Measurements from ENCODE around the gene SMIM5. TPM values are rescaled to one million over a fixed set of nuclear protein-coding genes. Genes with fewer than 3 reads are reported as not detected.

The SMIM5 gene
- polyA plus RNA-seq, 1 donor from 2014 or later: 0.59 TPM

DNA sequence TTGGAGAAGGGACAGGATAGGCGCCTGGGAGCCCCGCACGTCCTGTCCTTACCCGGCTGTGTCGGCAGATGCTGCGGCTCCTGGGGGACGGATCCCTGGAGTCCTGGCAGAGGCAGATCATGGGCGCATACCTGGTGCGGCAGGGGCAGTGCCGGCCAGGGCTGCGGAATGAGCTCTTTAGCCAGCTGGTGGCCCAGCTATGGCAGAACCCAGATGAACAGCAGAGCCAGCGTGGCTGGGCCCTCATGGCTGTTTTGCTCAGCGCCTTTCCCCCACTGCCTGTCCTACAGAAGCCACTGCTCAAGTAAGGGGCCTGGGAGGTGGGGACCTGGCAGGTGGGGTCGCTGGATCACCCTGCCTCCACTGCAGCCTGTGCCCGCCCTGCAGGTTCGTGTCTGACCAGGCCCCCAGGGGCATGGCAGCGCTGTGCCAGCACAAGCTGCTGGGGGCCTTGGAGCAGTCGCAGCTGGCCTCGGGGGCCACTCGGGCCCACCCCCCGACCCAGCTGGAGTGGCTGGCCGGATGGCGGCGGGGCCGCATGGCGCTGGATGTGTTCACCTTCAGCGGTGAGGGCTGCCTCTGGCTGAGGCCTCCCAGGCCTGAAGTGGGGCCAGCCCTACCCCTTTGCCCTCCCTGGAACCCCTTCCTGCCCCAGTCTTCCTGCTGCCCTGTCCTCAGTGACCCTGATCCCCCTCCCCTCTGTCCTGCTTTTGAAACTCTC is 20.2 kb upstream of the SMIM5 start:
- no peaks in the 10 kb centered on the region for H3K9me3 ChIP-seq (ENCODE audit: low read length)
- TF ChIP-seq EZH2 (IDR thresholded peaks at IDR 0.05; ENCODE audit: borderline replicate concordance, insufficient read depth, low read length, poor library complexity, severe bottlenecking): no peak
- TF ChIP-seq SMC3 (conservative IDR thresholded peaks at IDR 0.05; ENCODE audit: poor library complexity): no peak
- TF ChIP-seq POLR2AphosphoS5 (IDR thresholded peaks at IDR 0.05): no peak
- no peak for TF ChIP-seq TAF1 (IDR thresholded peaks at IDR 0.05; ENCODE audit: low read depth)
- TF ChIP-seq REST (IDR thresholded peaks at IDR 0.05; ENCODE audit: borderline replicate concordance): no peak
- TF ChIP-seq EP300 (conservative IDR thresholded peaks at IDR 0.05; ENCODE audit: poor library complexity, severe bottlenecking): no peak
- no peak for TF ChIP-seq MXI1 (conservative IDR thresholded peaks at IDR 0.05; ENCODE audit: poor library complexity, severe bottlenecking)
- no peak for TF ChIP-seq CTCF (IDR thresholded peaks at IDR 0.05; ENCODE audit: poor library complexity, severe bottlenecking)
- TF ChIP-seq RAD21 (conservative IDR thresholded peaks at IDR 0.05): no peak
- no peak overlapping the region for H3K4me3 ChIP-seq (ENCODE audit: low read length)
- no peaks in the 10 kb centered on the region for H3K27me3 ChIP-seq (ENCODE audit: insufficient read depth, low read depth, low read length)
- no peak overlapping the region for H3K27ac ChIP-seq (ENCODE audit: low read length)
- H3K36me3 ChIP-seq (ENCODE audit: insufficient read depth, low read length): no peaks in the 10 kb centered on the region
- no peaks in the 10 kb centered on the region for H3F3A ChIP-seq (ENCODE audit: insufficient read depth, low read length, poor library complexity, severe bottlenecking)
- no peaks in the 10 kb centered on the region for H3K79me2 ChIP-seq (replicated peaks; ENCODE audit: insufficient read depth, low read length)
- H3K9me2 ChIP-seq (ENCODE audit: insufficient read depth, low read length): no peaks in the 10 kb centered on the region
- no peak overlapping the region for H2AFZ ChIP-seq (ENCODE audit: low read depth, low read length)
- H3K4me2 ChIP-seq (ENCODE audit: low read length): no peak overlapping the region
- H4K20me1 ChIP-seq (ENCODE audit: insufficient read depth): no peaks in the 10 kb centered on the region
- no peak overlapping the region for H3K9ac ChIP-seq (ENCODE audit: low read length)

DNA sequence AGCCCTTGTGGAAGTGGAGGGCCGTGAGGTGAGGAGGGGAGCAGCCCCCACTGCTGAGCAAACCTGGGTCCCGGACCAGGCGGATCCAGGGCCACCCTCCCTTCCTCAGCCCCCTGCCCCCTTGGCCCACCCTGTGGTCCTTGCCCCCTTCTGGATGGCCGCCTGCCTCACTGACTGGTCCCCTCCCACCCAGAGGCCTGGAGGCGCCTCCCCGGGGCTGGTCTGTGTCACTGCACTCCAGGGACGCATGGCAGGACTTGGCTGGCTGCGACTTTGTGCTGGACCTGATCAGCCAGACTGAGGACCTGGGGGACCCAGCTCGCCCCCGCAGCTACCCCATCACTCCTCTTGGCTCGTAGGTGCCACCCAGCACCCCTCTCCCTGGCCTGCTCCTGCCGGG is 19.2 kb upstream of the SMIM5 start:
- no peaks in the 10 kb centered on the region for H4K20me1 ChIP-seq (ENCODE audit: insufficient read depth)
- no peak overlapping the region for H2AFZ ChIP-seq (ENCODE audit: low read depth, low read length)
- H3K27ac ChIP-seq (ENCODE audit: low read length): no peak overlapping the region
- TF ChIP-seq EP300 (conservative IDR thresholded peaks at IDR 0.05; ENCODE audit: poor library complexity, severe bottlenecking) (no peak), POLR2AphosphoS5 (IDR thresholded peaks at IDR 0.05) (no peak), MXI1 (conservative IDR thresholded peaks at IDR 0.05; ENCODE audit: poor library complexity, severe bottlenecking) (no peak)
- no peaks in the 10 kb centered on the region for H3K36me3 ChIP-seq (ENCODE audit: insufficient read depth, low read length)
- H3K4me2 ChIP-seq (ENCODE audit: low read length): no peak overlapping the region
- H3F3A ChIP-seq (ENCODE audit: insufficient read depth, low read length, poor library complexity, severe bottlenecking): no peaks in the 10 kb centered on the region
- H3K79me2 ChIP-seq (replicated peaks; ENCODE audit: insufficient read depth, low read length): no peaks in the 10 kb centered on the region
- H3K27me3 ChIP-seq (ENCODE audit: insufficient read depth, low read depth, low read length): no peaks in the 10 kb centered on the region
- no peaks in the 10 kb centered on the region for H3K9me3 ChIP-seq (ENCODE audit: low read length)
- H3K4me3 ChIP-seq (ENCODE audit: low read length): no peak overlapping the region
- H3K9ac ChIP-seq (ENCODE audit: low read length): no peak overlapping the region
- H3K9me2 ChIP-seq (ENCODE audit: insufficient read depth, low read length): no peaks in the 10 kb centered on the region
